ENCODE results near the gene ZNF804B. TPM values are rescaled to one million over a fixed set of nuclear protein-coding genes. Genes with fewer than 3 reads are reported as not detected.

ZNF804B gene
- total RNA-seq, 6 experiments from 2014 or later = not detected

- no peak for TF ChIP-seq CTCF (IDR thresholded peaks at IDR 0.05)
- no peak for TF ChIP-seq POLR2A (IDR thresholded peaks at IDR 0.05)
- no peaks in the 10 kb centered on the region for H3K27me3 ChIP-seq
- 59% methylated on average over 3 of the region's 3 CpGs for WGBS (ENCODE audit: insufficient coverage, low coverage, low lambda C conversion rate, missing lambda C conversion rate)
- ATAC-seq = peak in 1 of 4 donors; percentile 26
- no peak overlapping the region for H3K27ac ChIP-seq
- no peaks in the 10 kb centered on the region for H3K36me3 ChIP-seq
- DNase-seq = no peak
- no peaks in the 10 kb centered on the region for H3K4me1 ChIP-seq
- no peak overlapping the region for H3K4me3 ChIP-seq
- H3K9me3 ChIP-seq = no peaks in the 10 kb centered on the region
- intact Hi-C loops (cut with DNase I) = no loop called here
Observed at GRCh38 chr7:89247207-89247606, 487.7 kb downstream of the ZNF804B start.

GRCh38 chr7:89259085-89259484 lies 499.6 kb downstream of the ZNF804B start:
- DNase-seq (no peak), ATAC-seq (no peak)
- no peaks in the 10 kb centered on the region for H3K9me3 ChIP-seq
- H3K36me3 ChIP-seq = no peaks in the 10 kb centered on the region
- 30% methylated on average over 2 of the region's 2 CpGs for WGBS (ENCODE audit: insufficient coverage, low coverage, low lambda C conversion rate, missing lambda C conversion rate)
- H3K27me3 ChIP-seq = no peaks in the 10 kb centered on the region
- TF ChIP-seq POLR2A (IDR thresholded peaks at IDR 0.05) = no peak
- TF ChIP-seq CTCF (IDR thresholded peaks at IDR 0.05) = no peak
- no peak overlapping the region for H3K4me3 ChIP-seq
- no peaks in the 10 kb centered on the region for H3K4me1 ChIP-seq
- intact Hi-C loops (cut with DNase I) = no loop called here
- no peak overlapping the region for H3K27ac ChIP-seq

- no peak for DNase-seq
- Histone ChIP-seq H3K36me3 (no peaks in the 10 kb centered on the region), H3K27ac (no peak overlapping the region), H3K27me3 (no peaks in the 10 kb centered on the region), H3K4me3 (no peak overlapping the region), H3K4me1 (no peaks in the 10 kb centered on the region), H3K9me3 (no peaks in the 10 kb centered on the region)
- intact Hi-C loops (cut with DNase I) = no loop called here
- no peak for ATAC-seq
- 31% methylated on average over 4 of the region's 4 CpGs for WGBS (ENCODE audit: insufficient coverage, low coverage, low lambda C conversion rate, missing lambda C conversion rate)
- TF ChIP-seq POLR2A (IDR thresholded peaks at IDR 0.05) = no peak
- no peak for TF ChIP-seq CTCF (IDR thresholded peaks at IDR 0.05)
Observed at GRCh38 chr7:89264126-89264525, 504.6 kb downstream of the ZNF804B start.

GRCh38 chr7:89265631-89266030 lies 506.1 kb downstream of the ZNF804B start:
- Histone ChIP-seq H3K27me3 (no peaks in the 10 kb centered on the region), H3K9me3 (no peaks in the 10 kb centered on the region), H3K4me3 (no peak overlapping the region), H3K4me1 (no peaks in the 10 kb centered on the region), H3K36me3 (no peaks in the 10 kb centered on the region), H3K27ac (no peak overlapping the region)
- WGBS (ENCODE audit: insufficient coverage, low coverage, low lambda C conversion rate, missing lambda C conversion rate) = 31% methylated on average over 2 of the region's 2 CpGs
- TF ChIP-seq POLR2A (IDR thresholded peaks at IDR 0.05) = no peak
- no peak for TF ChIP-seq CTCF (IDR thresholded peaks at IDR 0.05)
- DNase-seq = no peak
- no peak for ATAC-seq
- intact Hi-C loops (cut with DNase I) = no loop called here

GRCh38 chr7:89283302-89283701 lies 523.8 kb downstream of the ZNF804B start:
- Histone ChIP-seq H3K9me3 (no peaks in the 10 kb centered on the region), H3K36me3 (no peaks in the 10 kb centered on the region), H3K27me3 (no peaks in the 10 kb centered on the region), H3K4me3 (no peak overlapping the region), H3K4me1 (no peaks in the 10 kb centered on the region), H3K27ac (no peak overlapping the region)
- 59% methylated on average over 2 of the region's 2 CpGs for WGBS (ENCODE audit: insufficient coverage, low coverage, low lambda C conversion rate, missing lambda C conversion rate)
- intact Hi-C loops (cut with DNase I) = no loop called here
- ATAC-seq (no peak), DNase-seq (no peak)
- TF ChIP-seq CTCF (IDR thresholded peaks at IDR 0.05) (no peak), POLR2A (IDR thresholded peaks at IDR 0.05) (no peak)

Data from right lobe of liver (tissue), 6 donors.